ENCODE data around the gene AP3D1. TPM values are rescaled to one million over a fixed set of nuclear protein-coding genes. Genes with fewer than 3 reads are reported as not detected.

Gene AP3D1
- total and polyA plus RNA-seq, 9 of the 15 experiments (the other 6 are each of a cell fraction or from before 2014, with no cell fraction given): 1.2 to 86.1 (median 35.9) TPM

DNA sequence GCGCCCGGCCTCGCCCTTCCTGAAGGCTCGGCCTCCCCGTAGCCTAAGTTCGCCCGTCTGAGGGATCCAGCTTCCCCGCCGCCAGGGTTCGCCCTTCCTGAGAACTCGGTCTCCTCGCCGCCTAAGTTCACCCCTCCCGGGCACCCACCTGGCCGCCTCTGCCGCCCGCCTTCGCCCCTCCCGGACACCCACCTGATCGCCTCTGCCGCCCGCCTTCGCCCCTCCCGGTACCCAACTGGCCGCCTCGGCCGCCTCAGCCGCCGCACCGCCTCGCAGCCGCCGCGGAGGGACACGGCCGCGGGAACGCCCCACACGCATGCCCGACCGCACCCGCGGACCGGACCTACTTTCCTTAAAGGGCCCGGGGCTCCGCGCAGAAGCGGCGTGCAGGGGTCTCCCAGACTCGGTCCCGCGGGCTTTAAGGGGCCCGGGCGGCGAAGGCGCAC lies 55.3 kb downstream of the AP3D1 start, which contains the start of gene MOB3A (continued):
- TF ChIP-seq THAP12 (CRISPR knock-in tag; IDR thresholded peaks at IDR 0.05) (no peak), BMI1 (IDR thresholded peaks at IDR 0.05; ENCODE audit: low read length) (no peak), KDM5B (IDR thresholded peaks at IDR 0.05; ENCODE audit: insufficient replicate concordance, low read depth, low read length) (peak; percentile 50), FOXA1 (IDR thresholded peaks at IDR 0.05; ENCODE audit: borderline replicate concordance) (no peak), ZNF695 (CRISPR knock-in tag; IDR thresholded peaks at IDR 0.05) (no peak), ZNF639 (CRISPR knock-in tag; conservative IDR thresholded peaks at IDR 0.05 in 1 of 2, IDR thresholded peaks at IDR 0.05 in 1 of 2) (0 out of 4 replicates have a peak, but pooled peaks of 1 of the 2 experiments have one; percentile 52), HNRNPL (IDR thresholded peaks at IDR 0.05; ENCODE audit: low read depth, low read length) (peak; percentile 98), SMC3 (conservative IDR thresholded peaks at IDR 0.05; ENCODE audit: insufficient read depth, low read depth, low read length) (0 out of 2 replicates have a peak, but pooled peaks have one; percentile 15), HNRNPLL (IDR thresholded peaks at IDR 0.05; ENCODE audit: low read depth, low read length, poor library complexity, severe bottlenecking) (peak; percentile 24), AFF1 (IDR thresholded peaks at IDR 0.05; ENCODE audit: low read depth in 1 of 2, partially characterized antibody in 2 of 2) (peak in 1 of 2 experiments; percentile 2), ZBTB17 (CRISPR knock-in tag; IDR thresholded peaks at IDR 0.05) (0 out of 2 replicates have a peak, but pooled peaks have one; percentile 67), SMARCE1 (IDR thresholded peaks at IDR 0.05) (0 out of 2 replicates have a peak, but pooled peaks have one; percentile 40), KLF6 (CRISPR knock-in tag; IDR thresholded peaks at IDR 0.05; ENCODE audit: borderline replicate concordance) (peak; percentile 44; the same call in 1 of the 2 replicates)
